Measurements from ENCODE around the gene A2ML1.
"Not testable (repeated sequence)": the region's sequence is repeated elsewhere in the genome, so short reads cannot be mapped to it uniquely, and the experiment has no call there.

A2ML1 gene

GRCh38 chr12:8911606-8912268 lies 89.3 kb downstream of the A2ML1 start:
- no peak for DNase-seq

GRCh38 chr12:8912914-8913313 lies 90.5 kb downstream of the A2ML1 start:
- DNase-seq, result no peak

GRCh38 chr12:8913702-8914032 lies 91.2 kb downstream of the A2ML1 start:
- no peak for DNase-seq

GRCh38 chr12:8914033-8914715 lies 91.8 kb downstream of the A2ML1 start, which contains the start of gene PHC1:
Gene PHC1, plus strand, starts transcription at chr12:8914509. Its CDS starts 3,169 bp downstream, at chr12:8917678.
- DNase-seq, result peak; percentile 62 to 86 (median 76)

GRCh38 chr12:8914716-8915526 lies 92.5 kb downstream of the A2ML1 start:
- DNase-seq, result peak in 2 of 3 donors; percentile 34 to 44

- no peak for DNase-seq
Measured at GRCh38 chr12:8916154-8916553, 93.7 kb downstream of the A2ML1 start.

- no peak for DNase-seq
Measured at GRCh38 chr12:8917031-8917430, 94.6 kb downstream of the A2ML1 start.

GRCh38 chr12:8917751-8918150 lies 95.3 kb downstream of the A2ML1 start:
- DNase-seq, result no peak

GRCh38 chr12:8919643-8920042 lies 97.2 kb downstream of the A2ML1 start:
- DNase-seq, result not testable (repeated sequence)

- DNase-seq, result no peak
Measured at GRCh38 chr12:8922544-8922943, 100.1 kb downstream of the A2ML1 start.
